AG10803 (cell line): ENCODE data around the gene PRRC2A.

Experiments used
- DNase-seq: peaks from one replicate; pipeline ENCODE4 v3.0.0; 2010; ENCODE audit warnings: low read depth
- H3K4me3 ChIP-seq: 2 replicates; pipeline ENCODE4 v1.5.1; 2011; ENCODE audit warnings: mild to moderate bottlenecking, low read length, control low read depth
- TF ChIP-seq, protein P1 (sequence below): conservative IDR thresholded peaks from 2 replicates; pipeline ENCODE4 v1.5.1; 2011; ENCODE audit warnings: mild to moderate bottlenecking, low read length, control low read depth, inconsistent platforms

Gene PRRC2A

GRCh38 chr6:31642798-31643570 lies 22.5 kb downstream of the PRRC2A start:
- DNase-seq, result no peak
- TF ChIP-seq, protein P1, sequence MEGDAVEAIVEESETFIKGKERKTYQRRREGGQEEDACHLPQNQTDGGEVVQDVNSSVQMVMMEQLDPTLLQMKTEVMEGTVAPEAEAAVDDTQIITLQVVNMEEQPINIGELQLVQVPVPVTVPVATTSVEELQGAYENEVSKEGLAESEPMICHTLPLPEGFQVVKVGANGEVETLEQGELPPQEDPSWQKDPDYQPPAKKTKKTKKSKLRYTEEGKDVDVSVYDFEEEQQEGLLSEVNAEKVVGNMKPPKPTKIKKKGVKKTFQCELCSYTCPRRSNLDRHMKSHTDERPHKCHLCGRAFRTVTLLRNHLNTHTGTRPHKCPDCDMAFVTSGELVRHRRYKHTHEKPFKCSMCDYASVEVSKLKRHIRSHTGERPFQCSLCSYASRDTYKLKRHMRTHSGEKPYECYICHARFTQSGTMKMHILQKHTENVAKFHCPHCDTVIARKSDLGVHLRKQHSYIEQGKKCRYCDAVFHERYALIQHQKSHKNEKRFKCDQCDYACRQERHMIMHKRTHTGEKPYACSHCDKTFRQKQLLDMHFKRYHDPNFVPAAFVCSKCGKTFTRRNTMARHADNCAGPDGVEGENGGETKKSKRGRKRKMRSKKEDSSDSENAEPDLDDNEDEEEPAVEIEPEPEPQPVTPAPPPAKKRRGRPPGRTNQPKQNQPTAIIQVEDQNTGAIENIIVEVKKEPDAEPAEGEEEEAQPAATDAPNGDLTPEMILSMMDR, result no peak
- H3K4me3 ChIP-seq, result no peak overlapping the region

DNA sequence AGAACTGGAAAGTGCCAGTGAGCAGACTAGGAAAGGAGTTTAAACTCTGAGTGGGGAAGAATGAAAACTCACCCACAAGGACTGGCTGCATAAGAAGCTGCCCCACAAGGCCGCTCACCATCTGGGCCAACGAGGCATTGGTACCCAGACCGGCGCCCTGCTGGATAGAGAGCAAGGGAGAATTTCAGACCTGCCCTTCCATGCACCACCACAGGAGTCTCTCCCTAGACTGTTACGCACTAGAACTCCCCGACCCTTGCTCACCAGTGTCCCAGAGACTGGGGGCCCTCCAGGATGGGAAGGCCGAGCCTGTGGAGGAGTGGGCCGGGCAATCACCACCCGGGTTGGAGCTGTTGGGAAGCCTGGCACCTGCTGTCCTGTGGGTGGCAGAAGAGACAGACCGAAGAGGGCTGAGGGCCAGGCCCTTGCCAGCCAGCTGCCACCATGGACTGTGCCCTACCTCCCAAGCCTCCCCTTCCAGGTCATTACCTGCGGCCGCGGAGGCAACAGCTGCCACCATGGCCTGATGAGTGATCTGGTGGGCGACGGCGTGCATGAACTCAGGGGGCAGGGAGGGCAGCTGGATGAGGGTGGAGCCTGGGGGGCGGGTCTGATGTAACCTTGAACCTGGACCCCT lies 23.4 kb downstream of the PRRC2A start:
- DNase-seq, result no peak
- TF ChIP-seq, protein P1, result no peak
- H3K4me3 ChIP-seq, result no peak overlapping the region

DNA sequence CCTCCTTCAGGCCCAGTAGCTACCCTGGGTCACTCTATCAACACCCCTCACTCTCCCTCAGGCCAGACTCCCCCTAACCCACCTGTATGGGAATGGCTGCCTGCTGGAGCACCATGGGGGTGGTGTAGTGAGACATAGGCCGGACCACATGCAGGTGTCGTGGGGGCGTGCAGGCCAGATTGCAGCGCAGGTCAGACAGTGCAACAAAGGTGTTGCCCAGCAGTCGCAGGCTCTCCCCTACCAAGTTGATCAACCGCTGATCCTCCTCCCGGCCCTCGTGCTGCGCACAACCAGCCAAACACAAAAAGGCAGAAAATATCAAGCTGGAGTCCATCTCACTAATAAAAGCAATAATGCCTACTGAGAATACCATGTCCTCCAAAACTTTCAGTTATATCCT lies 24.8 kb downstream of the PRRC2A start:
- no peak overlapping the region for H3K4me3 ChIP-seq
- TF ChIP-seq, protein P1, result no peak
- DNase-seq, result no peak

DNA sequence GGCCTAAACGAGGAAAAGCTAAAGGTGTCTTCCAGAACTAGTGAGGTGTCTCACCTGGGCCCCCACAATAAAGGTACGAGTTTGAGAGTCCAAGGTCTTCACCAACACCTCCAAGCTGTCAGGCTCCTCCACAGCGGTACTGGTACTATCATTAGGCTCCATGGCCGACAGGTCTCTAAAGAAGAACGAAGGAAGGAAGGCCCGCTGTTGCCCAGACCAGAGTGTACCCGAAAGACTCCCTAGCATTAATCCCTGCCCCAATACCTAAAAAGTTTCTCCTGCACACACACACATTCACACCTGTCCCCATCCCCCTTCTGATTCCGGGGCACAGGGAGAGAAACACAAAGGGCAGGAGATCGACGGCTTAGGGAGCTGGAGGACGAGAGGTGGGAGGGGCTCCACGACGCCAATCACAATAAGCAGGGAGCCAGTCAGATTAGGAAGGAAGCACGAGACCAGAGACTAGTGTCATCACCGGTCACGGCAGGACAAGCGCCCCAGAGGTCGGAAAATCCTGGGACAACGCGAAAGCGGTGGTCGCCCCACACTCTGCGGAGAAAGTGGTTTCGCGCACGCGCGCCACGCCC lies 31.2 kb downstream of the PRRC2A start:
- peak overlapping the region; percentile 96 for H3K4me3 ChIP-seq
- peak; percentile 81 for DNase-seq
- TF ChIP-seq, protein P1, result no peak

DNA sequence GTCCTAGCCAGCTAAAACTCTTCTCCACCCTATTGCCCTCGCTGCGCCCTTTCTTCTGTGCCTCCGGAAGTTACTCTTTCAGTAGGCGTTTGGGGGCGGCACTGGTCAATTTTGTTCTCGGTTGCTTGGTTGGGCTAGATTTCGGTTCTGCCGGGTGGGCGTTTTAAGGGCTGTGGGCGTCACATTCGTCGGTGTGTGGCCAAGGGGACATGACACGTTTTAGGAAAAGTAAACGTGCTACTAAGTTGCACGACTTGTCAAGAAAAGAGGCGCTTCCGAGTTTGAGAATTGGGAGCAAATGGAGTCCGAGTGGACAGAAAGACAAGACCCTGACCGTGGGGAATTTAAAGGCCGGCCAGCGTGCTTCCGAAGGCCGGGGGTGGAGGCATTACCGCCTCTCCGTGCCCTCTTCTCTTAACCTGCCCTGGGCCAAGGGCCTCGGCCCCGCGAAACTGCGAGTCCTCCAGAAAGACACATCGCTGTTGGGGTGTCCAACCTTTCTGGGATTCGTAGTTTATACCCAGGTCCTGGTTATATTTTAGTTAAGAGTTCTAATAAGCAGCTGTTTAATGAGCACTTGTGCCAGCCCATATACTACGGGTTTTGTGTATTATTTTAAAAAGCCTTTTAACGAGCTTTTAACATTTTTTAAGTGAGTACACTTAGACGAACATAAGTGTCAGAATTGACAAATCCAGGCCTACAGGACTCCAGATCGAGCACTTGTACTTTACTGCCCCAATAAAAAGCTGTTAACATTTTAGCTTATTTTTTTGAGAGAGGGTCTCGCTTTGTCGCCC lies 32.6 kb downstream of the PRRC2A start:
- peak overlapping the region; percentile 96 for H3K4me3 ChIP-seq
- no peak for DNase-seq
- TF ChIP-seq, protein P1, result peak; percentile 26

DNA sequence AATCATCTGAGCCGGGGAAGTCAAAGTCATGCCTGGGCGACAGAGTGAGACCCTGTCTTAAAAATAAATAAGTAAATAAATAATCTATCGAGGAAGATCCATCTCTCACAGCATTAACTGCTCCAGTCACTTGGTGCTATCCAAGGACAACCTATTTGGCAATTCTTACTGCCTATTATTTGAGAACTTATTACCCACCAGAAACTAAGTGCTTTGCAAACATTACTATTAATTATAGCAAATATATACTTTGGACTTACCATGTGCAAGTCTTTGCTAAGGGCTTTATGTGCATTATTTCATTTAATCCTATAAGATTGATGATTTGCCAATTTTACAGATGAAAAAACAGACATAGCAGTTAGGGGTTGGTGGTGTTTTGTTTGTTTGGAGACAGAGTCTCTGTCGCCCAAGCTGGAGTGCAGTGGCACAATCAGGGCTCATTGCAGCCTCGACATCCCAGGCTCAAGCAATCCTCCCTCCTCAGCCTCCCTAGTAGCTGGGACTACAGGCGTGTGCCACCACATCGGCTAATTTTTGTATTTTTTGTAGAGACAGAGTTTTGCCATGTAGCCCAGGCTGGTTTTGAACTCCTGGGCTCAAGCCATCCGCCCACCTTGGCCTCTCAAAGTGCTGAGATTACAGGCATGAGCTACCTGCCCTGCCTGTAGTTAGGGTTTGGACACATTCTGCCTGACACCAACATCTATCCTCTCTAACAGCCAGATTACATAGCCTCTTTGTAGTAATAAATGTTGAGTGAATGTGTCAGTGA lies 34.2 kb downstream of the PRRC2A start:
- DNase-seq, result no peak
- no peak overlapping the region for H3K4me3 ChIP-seq
- TF ChIP-seq, protein P1, result no peak
